NCI-H1930 (cell line): ENCODE data around the gene SORCS2.

ENCODE experiments used
- DNase-seq, 2 experiments: peaks; one replicate each; lab custom pipeline; 2025; lab: John Stamatoyannopoulos, UW

SORCS2 gene

GRCh38 chr4:7692451-7693236 is 500.3 kb downstream of the SORCS2 start:
- DNase-seq, result no peak

GRCh38 chr4:7693237-7693608 is 500.9 kb downstream of the SORCS2 start:
- DNase-seq, result no peak

GRCh38 chr4:7693711-7694110 is 501.4 kb downstream of the SORCS2 start:
- no peak for DNase-seq

- no peak for DNase-seq
Measured at GRCh38 chr4:7694324-7694723, 502.0 kb downstream of the SORCS2 start.

GRCh38 chr4:7697343-7697742 is 505.0 kb downstream of the SORCS2 start:
- DNase-seq, result no peak

GRCh38 chr4:7697821-7698220 is 505.5 kb downstream of the SORCS2 start:
- no peak for DNase-seq

GRCh38 chr4:7698584-7698983 is 506.2 kb downstream of the SORCS2 start:
- no peak for DNase-seq

GRCh38 chr4:7699031-7699430 is 506.7 kb downstream of the SORCS2 start:
- DNase-seq, result no peak

- DNase-seq, result no peak
Measured at GRCh38 chr4:7699825-7700224, 507.5 kb downstream of the SORCS2 start.

- no peak for DNase-seq
Measured at GRCh38 chr4:7700665-7701064, 508.3 kb downstream of the SORCS2 start.

GRCh38 chr4:7701866-7702649 is 509.7 kb downstream of the SORCS2 start:
- DNase-seq, result no peak

GRCh38 chr4:7703688-7704087 is 511.4 kb downstream of the SORCS2 start:
- DNase-seq, result no peak

- no peak for DNase-seq
Measured at GRCh38 chr4:7704091-7704490, 511.8 kb downstream of the SORCS2 start.

- no peak for DNase-seq
Measured at GRCh38 chr4:7704625-7705024, 512.3 kb downstream of the SORCS2 start.

- DNase-seq, result no peak
Measured at GRCh38 chr4:7705062-7705461, 512.7 kb downstream of the SORCS2 start.

- no peak for DNase-seq
Measured at GRCh38 chr4:7705593-7705992, 513.3 kb downstream of the SORCS2 start.

- DNase-seq, result no peak
Measured at GRCh38 chr4:7708238-7708637, 515.9 kb downstream of the SORCS2 start.

- no peak for DNase-seq
Measured at GRCh38 chr4:7708981-7709380, 516.6 kb downstream of the SORCS2 start.

GRCh38 chr4:7709431-7709830 is 517.1 kb downstream of the SORCS2 start:
- DNase-seq, result no peak

GRCh38 chr4:7710126-7710525 is 517.8 kb downstream of the SORCS2 start:
- no peak for DNase-seq

GRCh38 chr4:7710576-7711306 is 518.4 kb downstream of the SORCS2 start:
- no peak for DNase-seq

GRCh38 chr4:7711307-7711963 is 519.1 kb downstream of the SORCS2 start:
- DNase-seq, result no peak
